ENCODE measurements around the gene NR3C2. TPM values are rescaled to one million over a fixed set of nuclear protein-coding genes. Genes with fewer than 3 reads are reported as not detected.

NR3C2 gene
- total and polyA plus RNA-seq, 8 donors = 2.0 to 36.4 (median 16.9) TPM

- no peaks in the 10 kb centered on the region for H3K36me3 ChIP-seq
- 30 to 48% (median 38%) methylated on average over 2 of the region's 2 CpGs for WGBS, 5 donors
Observed at GRCh38 chr4:148420397-148420796, 21.8 kb downstream of the NR3C2 start.

GRCh38 chr4:148415500-148415899 is 26.7 kb downstream of the NR3C2 start:
- H3K27me3 ChIP-seq = no peaks in the 10 kb centered on the region
- H3K4me1 ChIP-seq = peaks cover 0 to 46% (median 22%) of the 10 kb centered on the region in 4 donors
- H3K4me3 ChIP-seq = no peak overlapping the region
- DNase-seq = peak in 1 of 2 donors; percentile 37
- intact Hi-C loops (cut with DNase I; ENCODE audit: low total_unique reads) = no loop called here
- WGBS, 5 donors = 54 to 68% (median 68%) methylated on average over 2 of the region's 2 CpGs
- peak overlapping the region in 2 of 5 donors; percentile 7 to 57 for H3K27ac ChIP-seq
- no peak for TF ChIP-seq EP300 (IDR thresholded peaks at IDR 0.05)
- TF ChIP-seq CTCF (IDR thresholded peaks at IDR 0.05) = peak in 1 of 7 experiments; percentile 12
- H3K36me3 ChIP-seq = no peaks in the 10 kb centered on the region
- no peaks in the 10 kb centered on the region for H3K9me3 ChIP-seq

More at GRCh38 chr4:148420397-148420796, 21.8 kb downstream of the NR3C2 start:
- TF ChIP-seq CTCF (IDR thresholded peaks at IDR 0.05) = no peak
- no peak for TF ChIP-seq POLR2AphosphoS5 (IDR thresholded peaks at IDR 0.05)
- no peak for TF ChIP-seq EP300 (IDR thresholded peaks at IDR 0.05)
- TF ChIP-seq POLR2A (IDR thresholded peaks at IDR 0.05) = no peak
- no peak for DNase-seq
- Histone ChIP-seq H3K9me3 (no peaks in the 10 kb centered on the region), H3K4me3 (no peak overlapping the region), H3K4me1 (peaks cover 0 to 37% (median 17%) of the 10 kb centered on the region in 4 donors), H3K27ac (no peak overlapping the region), H3K27me3 (no peaks in the 10 kb centered on the region)
- intact Hi-C loops (cut with DNase I; ENCODE audit: low total_unique reads) = no loop called here

DNA sequence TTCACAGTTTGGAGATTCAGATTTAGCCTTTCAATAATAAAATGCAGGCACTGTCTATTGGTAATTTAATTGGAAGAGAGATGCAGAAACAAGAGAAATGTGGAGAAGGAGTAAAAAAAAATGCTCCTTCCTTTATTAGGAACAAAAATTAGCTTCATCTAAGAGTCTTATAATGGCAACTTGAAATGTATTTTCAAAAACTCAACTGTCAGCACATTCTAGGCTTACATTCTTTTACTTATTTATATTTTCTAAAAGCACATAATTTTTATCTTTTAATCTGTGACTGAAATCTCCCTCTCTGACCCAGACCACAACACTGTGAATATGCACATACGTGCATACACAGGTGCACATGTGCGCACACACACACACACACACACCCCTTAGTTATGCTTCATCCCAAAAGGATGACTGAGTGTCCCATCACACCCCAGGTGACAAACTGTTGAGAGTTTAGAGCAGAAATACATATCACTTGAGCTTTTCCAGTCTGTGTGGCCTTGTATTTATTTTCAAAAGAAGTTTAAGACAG is 29.7 kb downstream of the NR3C2 start:
- no peaks in the 10 kb centered on the region for H3K9me3 ChIP-seq
- H3K4me1 ChIP-seq = peaks cover 0 to 40% (median 15%) of the 10 kb centered on the region in 4 donors
- H3K27me3 ChIP-seq = no peaks in the 10 kb centered on the region
- no peaks in the 10 kb centered on the region for H3K36me3 ChIP-seq
- no peak for DNase-seq
- 69 to 96% (median 86%) methylated on average over 2 of the region's 2 CpGs for WGBS, 5 donors
- TF ChIP-seq CTCF (IDR thresholded peaks at IDR 0.05) (no peak), EP300 (IDR thresholded peaks at IDR 0.05) (no peak), POLR2AphosphoS5 (IDR thresholded peaks at IDR 0.05) (no peak), POLR2A (IDR thresholded peaks at IDR 0.05) (no peak)
- intact Hi-C loops (cut with DNase I; ENCODE audit: low total_unique reads) = no loop called here
- H3K27ac ChIP-seq = no peak overlapping the region
- H3K4me3 ChIP-seq = no peak overlapping the region

GRCh38 chr4:148405161-148405893 is 36.9 kb downstream of the NR3C2 start:
- intact Hi-C loops (cut with DNase I; ENCODE audit: low total_unique reads) = no loop called here
- DNase-seq = peak in 1 of 2 donors; percentile 37
- TF ChIP-seq CTCF (IDR thresholded peaks at IDR 0.05) = no peak
- no peak for TF ChIP-seq EP300 (IDR thresholded peaks at IDR 0.05)
- TF ChIP-seq POLR2A (IDR thresholded peaks at IDR 0.05) = no peak
- TF ChIP-seq POLR2AphosphoS5 (IDR thresholded peaks at IDR 0.05) = no peak
- Histone ChIP-seq H3K27me3 (no peaks in the 10 kb centered on the region), H3K27ac (peak overlapping the region; percentile 35 to 74 (median 61)), H3K9me3 (no peaks in the 10 kb centered on the region), H3K4me3 (no peak overlapping the region), H3K4me1 (peaks cover 3 to 41% (median 21%) of the 10 kb centered on the region in 4 donors), H3K36me3 (no peaks in the 10 kb centered on the region)
- 40 to 59% (median 54%) methylated on average over 5 of the region's 5 CpGs for WGBS, 5 donors

Data from stomach (tissue), 9 donors.